Cerebellar cortex (tissue), 1 donor: Measurements from ENCODE around the gene PPM1G.
"Not testable (repeated sequence)": the region's sequence is repeated elsewhere in the genome, so short reads cannot be mapped to it uniquely, and the experiment has no call there.

ENCODE experiments used
- DNase-seq: peaks from one replicate; pipeline ENCODE4 v3.0.0-alpha.2; 2015; ENCODE audit warnings: low spot score

The PPM1G gene

GRCh38 chr2:27375513-27376099, 33.8 kb downstream of the PPM1G start:
- no peak for DNase-seq

GRCh38 chr2:27373567-27373966, 35.8 kb downstream of the PPM1G start:
- DNase-seq = no peak

- DNase-seq = no peak
Measured at GRCh38 chr2:27372937-27373336, 36.5 kb downstream of the PPM1G start.

GRCh38 chr2:27370816-27371620, 38.4 kb downstream of the PPM1G start:
- no peak for DNase-seq

DNA sequence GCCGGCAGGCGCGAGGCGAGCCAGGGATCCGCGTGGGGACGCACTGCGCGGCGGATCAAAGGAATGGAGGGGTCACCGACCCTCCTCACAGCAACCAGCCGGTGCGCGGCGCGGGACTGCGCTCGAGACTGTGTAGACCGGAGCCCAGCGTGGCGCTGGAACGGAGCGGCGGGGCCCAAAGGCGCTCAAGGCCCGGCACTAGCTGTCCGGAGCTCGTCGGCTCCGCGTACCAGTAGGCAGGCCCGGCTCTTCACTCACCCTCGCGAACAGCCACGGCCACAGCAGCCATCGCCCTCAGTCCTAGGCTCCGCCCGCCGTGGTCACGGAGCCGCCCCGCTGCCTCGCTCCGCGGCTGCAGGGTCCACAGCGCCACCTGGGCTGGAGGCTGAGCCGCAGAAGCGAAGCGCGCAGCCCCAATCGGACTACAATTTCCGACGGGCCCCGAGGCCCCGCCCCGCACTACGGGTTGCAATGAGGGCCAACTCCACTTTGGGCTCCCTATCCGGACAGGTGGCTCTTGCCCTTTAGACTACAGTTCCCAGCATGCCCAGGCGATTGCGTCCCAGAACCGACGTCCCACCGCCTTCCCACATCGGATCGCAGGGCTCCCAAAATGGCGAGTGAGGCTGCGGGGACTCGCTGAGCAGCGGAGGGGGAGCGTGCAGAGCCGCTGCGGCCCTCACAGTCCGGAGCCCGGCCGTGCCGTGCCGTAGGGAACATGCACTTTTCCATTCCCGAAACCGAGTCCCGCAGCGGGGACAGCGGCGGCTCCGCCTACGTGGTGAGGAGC, 39.2 kb downstream of the PPM1G start, which contains the start of the genes EIF2B4 and SNX17:
Gene EIF2B4 (minus strand): TSS at position 313 of the 790 bp plus-strand sequence. CDS start 24 bp downstream, at position 289.
Gene SNX17 (plus strand): TSS at position 591 of the 790 bp plus-strand sequence. CDS start 128 bp downstream, at position 719.
- DNase-seq = peak; percentile 99

DNA sequence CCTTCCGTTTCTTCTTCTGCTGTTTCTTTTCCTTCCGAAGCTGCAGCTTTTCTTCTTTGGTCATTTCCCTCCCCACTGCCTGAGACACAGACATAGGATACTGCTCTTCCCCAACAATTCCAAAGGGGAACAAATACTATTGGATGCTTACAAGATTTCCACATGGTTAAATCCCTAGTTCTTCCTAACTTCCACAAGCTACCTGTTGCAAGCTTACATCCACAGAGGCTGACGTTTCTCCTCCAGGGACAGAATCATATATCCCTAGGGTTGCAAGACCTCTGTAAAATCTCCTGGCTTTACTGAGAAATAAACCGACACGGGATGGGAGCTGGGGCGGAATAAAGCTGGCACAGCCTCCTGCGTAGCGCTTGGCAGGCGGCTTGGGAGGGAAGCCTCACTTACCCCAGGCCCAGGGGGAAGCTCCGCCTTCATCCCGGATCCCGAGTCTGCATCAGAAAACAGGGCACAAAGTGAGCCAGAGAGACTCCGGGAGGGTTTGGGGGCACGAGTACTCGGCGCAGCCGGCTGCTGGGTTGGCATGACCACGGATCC, 39.8 kb downstream of the PPM1G start:
- peak; percentile 39 for DNase-seq

GRCh38 chr2:27363933-27364332, 45.5 kb downstream of the PPM1G start:
- no peak for DNase-seq

DNA sequence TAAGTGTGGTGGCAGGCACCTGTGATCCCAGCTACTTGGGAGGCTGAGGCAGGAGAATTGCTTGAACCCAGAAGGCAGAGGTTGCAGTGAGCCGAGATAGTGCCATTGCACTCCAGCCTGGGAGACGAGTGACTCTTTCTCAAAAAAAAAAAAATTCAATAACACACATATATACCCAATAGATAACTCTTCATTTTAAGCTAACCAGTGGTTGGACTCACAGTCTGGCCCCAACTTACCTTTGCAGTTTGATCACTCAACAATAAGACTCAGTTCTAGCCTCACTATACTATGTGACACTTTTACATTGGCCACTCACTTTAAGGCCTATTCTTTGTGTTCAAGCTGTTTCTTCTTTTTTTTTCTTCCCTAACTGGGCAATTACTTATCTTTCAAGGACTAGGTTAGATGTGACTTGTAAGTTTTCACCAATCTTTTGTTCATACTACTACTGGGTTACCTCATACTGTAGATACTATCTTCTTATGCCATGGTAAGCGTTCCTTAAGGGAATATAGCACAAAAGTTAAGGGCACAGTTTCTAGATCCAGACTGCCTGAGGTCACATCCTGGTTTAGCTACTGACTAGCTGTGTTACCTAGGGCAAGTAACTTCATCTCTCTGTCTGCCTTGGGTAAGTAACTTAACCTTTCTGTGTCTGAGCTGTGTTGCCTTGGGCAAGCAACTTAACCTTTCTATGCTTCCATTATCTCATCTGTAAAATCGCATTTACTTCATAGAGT, 46.5 kb downstream of the PPM1G start:
- DNase-seq = no peak

DNA sequence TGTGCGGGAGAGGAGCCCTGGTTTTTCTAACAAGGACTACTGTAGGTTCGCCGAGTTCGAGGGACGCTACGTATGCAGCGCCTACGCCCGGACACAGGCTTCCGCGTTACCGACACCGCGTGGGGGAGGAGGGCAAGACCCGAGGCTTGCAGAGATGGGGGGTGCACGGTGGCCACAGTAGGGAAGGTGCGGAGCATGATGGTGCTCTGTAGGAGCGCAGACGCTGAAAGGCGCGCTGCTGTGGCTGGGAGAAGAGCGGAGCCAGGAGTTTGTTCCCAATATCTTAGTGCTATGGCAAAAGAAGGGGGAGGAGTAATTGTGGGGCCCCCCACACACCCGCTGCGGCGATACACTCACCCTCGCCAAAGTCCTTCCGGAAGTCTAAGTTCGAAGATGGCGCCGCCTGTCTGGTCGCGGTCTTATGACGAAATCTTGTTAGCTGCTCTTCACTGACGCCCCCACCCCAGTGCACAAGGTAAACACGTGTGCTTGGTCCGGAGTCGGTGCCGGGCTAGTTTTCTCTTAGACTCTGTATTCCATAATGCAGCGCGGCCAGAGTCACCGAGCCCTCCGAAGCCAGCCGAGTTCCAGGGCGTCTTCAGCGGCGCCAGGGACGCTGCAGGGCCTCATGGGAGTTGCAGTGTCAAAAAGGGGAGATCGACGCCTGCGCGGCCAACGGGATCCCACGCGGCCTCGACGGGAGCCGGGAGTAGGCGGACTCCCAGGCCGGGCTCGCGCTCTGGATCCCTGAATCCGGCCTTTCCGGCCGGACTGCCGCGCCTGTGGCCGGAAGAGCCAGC, 52.8 kb downstream of the PPM1G start, which contains the start of gene GTF3C2:
Gene GTF3C2 (minus strand): TSS at position 383 of the 800 bp plus-strand sequence. CDS start 13,210 bp downstream, outside the sequence.
- peak; percentile 100 for DNase-seq

GRCh38 chr2:27356056-27356381, 53.4 kb downstream of the PPM1G start:
- no peak for DNase-seq

GRCh38 chr2:27354597-27354927, 54.8 kb downstream of the PPM1G start:
- DNase-seq = no peak

- DNase-seq = no peak
Measured at GRCh38 chr2:27353762-27354596, 55.4 kb downstream of the PPM1G start.

GRCh38 chr2:27353386-27353761, 56.0 kb downstream of the PPM1G start:
- DNase-seq = not testable (repeated sequence)

- no peak for DNase-seq
Measured at GRCh38 chr2:27351802-27352598, 57.4 kb downstream of the PPM1G start.

GRCh38 chr2:27350106-27350693, 59.2 kb downstream of the PPM1G start:
- DNase-seq = no peak

GRCh38 chr2:27347641-27348040, 61.8 kb downstream of the PPM1G start:
- DNase-seq = no peak

DNA sequence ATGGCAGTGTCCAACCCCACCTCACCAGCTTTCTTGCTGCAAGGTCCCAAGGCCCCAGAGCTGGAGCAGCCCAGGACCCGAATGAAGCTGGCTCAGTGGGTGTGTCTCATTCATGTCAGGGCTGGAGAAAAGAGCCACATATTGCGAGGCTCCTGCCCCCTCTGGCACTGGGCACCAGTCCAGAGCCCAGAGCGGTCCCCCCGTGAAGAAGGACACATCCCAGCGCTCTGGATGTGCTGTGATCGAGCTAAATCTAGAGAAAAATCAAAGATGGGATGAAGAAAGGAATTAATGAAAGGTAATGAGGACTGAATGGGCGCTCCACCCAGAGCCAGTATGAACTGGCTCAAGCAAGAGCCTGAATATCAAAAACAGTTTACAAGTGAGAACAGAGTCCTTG, 73.2 kb downstream of the PPM1G start:
- DNase-seq = no peak

GRCh38 chr2:27335311-27335710, 74.1 kb downstream of the PPM1G start:
- no peak for DNase-seq
